Psoas muscle (tissue), 8 donors: ENCODE results near the gene EXOC3L2. TPM values are rescaled to one million over a fixed set of nuclear protein-coding genes. Genes with fewer than 3 reads are reported as not detected.
A peak's percentile ranks its signal among the peaks of the same experiment; 100 is the strongest.

Source experiments
- ATAC-seq, 4 donors: fragments of 200-7000 bp; cut with Tn5 transposase; one replicate each; pipeline ENCODE4 v1.9.1; 2020; ENCODE audit warnings: moderate library complexity in 3 of 4, mild to moderate bottlenecking in 2 of 4
- DNase-seq, 2 donors: peaks; one replicate each; pipeline ENCODE4 v3.0.0-alpha.2; 2020
- H3K27ac ChIP-seq: fragments of 200-600 bp; one replicate; pipeline ENCODE4 v1.8.0; 2022
- H3K27me3 ChIP-seq, 3 donors: fragments of 200-600 bp in 1 of 3; one replicate each; pipeline versions ENCODE4 v1.6.1 to v1.8.0; 2013 to 2022; ENCODE audit warnings: low read length in 2 of 3, mild to moderate bottlenecking in 2 of 3, moderate library complexity in 1 of 3; ENCODE audit not compliant: insufficient read depth in 3 of 3
- H3K36me3 ChIP-seq, 2 donors: fragments of 200-600 bp in 1 of 2; one replicate each; pipeline versions ENCODE4 v1.6.1 to v1.8.0; 2013 to 2022; ENCODE audit warnings: low read depth in 1 of 2, mild to moderate bottlenecking in 1 of 2, moderate library complexity in 1 of 2; ENCODE audit not compliant: insufficient read depth in 1 of 2
- H3K4me1 ChIP-seq: fragments of 200-600 bp; one replicate; pipeline ENCODE4 v1.8.0; 2022
- H3K4me3 ChIP-seq: fragments of 200-600 bp; one replicate; pipeline ENCODE4 v1.8.0; 2022; ENCODE audit warnings: mild to moderate bottlenecking
- H3K9me3 ChIP-seq: fragments of 200-600 bp; one replicate; pipeline ENCODE4 v1.8.0; 2022
- WGBS, 3 donors: extraction: QIAGEN DNeasy Blood & Tissue Kit; methylation state at CpG; one replicate each; pipeline versions ENCODE4 v1.1.6 to v1.1.7; 2013; 5-methylcytosine and 5-hydroxymethylcytosine counted together
- intact Hi-C, 2 donors: fragments of 100-400 bp; cut with DNase I; formaldehyde crosslinking; loops; one replicate each; pipeline versions ENCODE4 v1.11.0 to v1.14.2; 2022
- polyA plus RNA-seq, 3 donors: library from polyadenylated mRNA; stranded (reverse); fragments of 200-250 nt; gene quantifications; one replicate each; pipeline ENCODE4 v1.2.3, GENCODE V29; 2013
- total RNA-seq, 4 donors: library from RNA; stranded (reverse); fragmentation: NEBNext Ultra II Directional in 2 of 4; extraction: Animal tissue kit (Norgen Biotek cat#: 25700) in 2 of 4; gene quantifications; one replicate each; pipeline versions ENCODE4 v1.2.1 to v1.2.4, GENCODE V29; 2021 to 2023
- TF ChIP-seq, protein P1 (sequence below): fragments of 200-600 bp; IDR thresholded peaks from one replicate; pipeline ENCODE4 v1.8.0; 2022; ENCODE audit warnings: antibody characterized with exemption
- donor health status: healthy with polysubstance abuse.
- donor health status: DM: no; HTN: no; CAD: no; lungs with moderate emphysema.
- donor health status: Bipolar disorder and iron deficiency.
- donor health status: healthy.
- donor health status: DM: yes; HTN: yes; CAD: no.
- donor health status: DM: no; HTN: no; CAD: no.
- donor health status: DM: no; HTN: no; CAD: no.
- donor health status: DM: yes; HTN: yes; CAD: no.

The EXOC3L2 gene
- total and polyA plus RNA-seq, 7 donors, result 0.17 to 1.3 (median 0.62) TPM

DNA sequence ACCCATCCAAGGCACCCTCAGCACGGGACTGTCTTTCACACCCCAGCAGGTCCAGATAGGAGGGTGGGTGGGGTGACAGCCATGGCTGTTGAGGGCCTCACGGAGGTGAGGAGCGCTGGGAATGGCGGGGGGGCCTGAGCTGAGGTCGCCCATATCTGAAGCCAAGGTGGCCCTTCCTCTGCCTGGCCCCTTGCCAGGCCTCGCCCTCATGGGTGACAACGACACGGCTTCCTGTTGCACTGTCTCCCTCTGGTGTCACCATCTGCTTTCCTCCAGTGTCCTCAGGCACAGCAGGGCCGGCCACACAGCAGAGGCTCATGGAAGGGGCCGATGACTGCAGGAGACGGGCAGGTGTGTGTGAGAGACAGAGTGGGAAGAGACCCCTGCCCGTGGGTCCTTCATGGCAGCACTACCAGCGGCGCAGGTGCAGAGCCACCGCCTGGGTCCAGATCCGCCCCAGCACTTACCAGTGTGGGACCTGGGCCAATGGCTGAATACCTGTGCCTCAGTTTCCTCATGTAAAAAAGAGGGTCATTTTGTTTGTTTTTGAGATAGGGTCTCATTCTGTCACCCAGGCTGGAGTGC lies 76.3 kb downstream of the EXOC3L2 start:
- DNase-seq, result no peak
- no peaks in the 10 kb centered on the region for H3K4me1 ChIP-seq
- no peak for ATAC-seq
- TF ChIP-seq, protein P1, sequence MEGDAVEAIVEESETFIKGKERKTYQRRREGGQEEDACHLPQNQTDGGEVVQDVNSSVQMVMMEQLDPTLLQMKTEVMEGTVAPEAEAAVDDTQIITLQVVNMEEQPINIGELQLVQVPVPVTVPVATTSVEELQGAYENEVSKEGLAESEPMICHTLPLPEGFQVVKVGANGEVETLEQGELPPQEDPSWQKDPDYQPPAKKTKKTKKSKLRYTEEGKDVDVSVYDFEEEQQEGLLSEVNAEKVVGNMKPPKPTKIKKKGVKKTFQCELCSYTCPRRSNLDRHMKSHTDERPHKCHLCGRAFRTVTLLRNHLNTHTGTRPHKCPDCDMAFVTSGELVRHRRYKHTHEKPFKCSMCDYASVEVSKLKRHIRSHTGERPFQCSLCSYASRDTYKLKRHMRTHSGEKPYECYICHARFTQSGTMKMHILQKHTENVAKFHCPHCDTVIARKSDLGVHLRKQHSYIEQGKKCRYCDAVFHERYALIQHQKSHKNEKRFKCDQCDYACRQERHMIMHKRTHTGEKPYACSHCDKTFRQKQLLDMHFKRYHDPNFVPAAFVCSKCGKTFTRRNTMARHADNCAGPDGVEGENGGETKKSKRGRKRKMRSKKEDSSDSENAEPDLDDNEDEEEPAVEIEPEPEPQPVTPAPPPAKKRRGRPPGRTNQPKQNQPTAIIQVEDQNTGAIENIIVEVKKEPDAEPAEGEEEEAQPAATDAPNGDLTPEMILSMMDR, result no peak
- no peak overlapping the region for H3K27ac ChIP-seq
- no peaks in the 10 kb centered on the region for H3K27me3 ChIP-seq
- H3K9me3 ChIP-seq, result no peaks in the 10 kb centered on the region
- H3K36me3 ChIP-seq, result no peaks in the 10 kb centered on the region
- H3K4me3 ChIP-seq, result no peak overlapping the region
- intact Hi-C loops, result no loop called here
- WGBS, 3 donors, result 84 to 92% (median 85%) methylated on average over 15 to 16 of the region's 16 CpGs

DNA sequence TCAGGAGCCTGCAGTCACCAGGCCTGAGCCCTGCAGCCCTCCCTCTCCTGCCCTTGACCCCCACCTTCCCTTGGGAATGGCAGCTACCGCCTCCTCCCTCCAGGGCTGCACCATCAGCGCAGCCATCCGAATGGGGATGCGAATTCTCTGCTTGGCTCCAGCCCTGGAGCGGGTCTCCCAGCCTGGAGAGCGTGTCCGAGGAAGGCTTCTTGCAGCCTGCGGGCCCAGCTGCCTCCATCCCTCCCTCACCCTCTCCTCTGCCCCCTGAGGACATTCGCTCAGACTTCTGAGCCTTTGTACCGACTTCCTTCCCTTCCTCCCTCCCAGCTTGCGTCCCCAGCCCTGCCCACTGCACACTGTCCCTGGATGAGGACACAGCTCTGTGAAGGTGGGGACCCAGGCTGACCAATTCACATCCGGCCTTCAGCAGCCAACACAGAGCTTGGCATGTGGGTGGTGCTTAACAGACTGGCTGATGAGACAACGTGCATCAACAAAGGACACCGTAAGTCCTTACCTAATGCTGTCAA lies 78.4 kb downstream of the EXOC3L2 start:
- Histone ChIP-seq H3K27ac (no peak overlapping the region), H3K4me1 (no peaks in the 10 kb centered on the region), H3K4me3 (no peak overlapping the region), H3K27me3 (peaks cover 0 to 8% (median 0%) of the 10 kb centered on the region in 3 donors), H3K9me3 (no peaks in the 10 kb centered on the region), H3K36me3 (no peaks in the 10 kb centered on the region)
- DNase-seq (no peak), ATAC-seq (no peak)
- TF ChIP-seq, protein P1, result no peak
- intact Hi-C loops, result no loop called here
- WGBS, 3 donors, result 48 to 55% (median 52%) methylated on average over 14 of the region's 14 CpGs

DNA sequence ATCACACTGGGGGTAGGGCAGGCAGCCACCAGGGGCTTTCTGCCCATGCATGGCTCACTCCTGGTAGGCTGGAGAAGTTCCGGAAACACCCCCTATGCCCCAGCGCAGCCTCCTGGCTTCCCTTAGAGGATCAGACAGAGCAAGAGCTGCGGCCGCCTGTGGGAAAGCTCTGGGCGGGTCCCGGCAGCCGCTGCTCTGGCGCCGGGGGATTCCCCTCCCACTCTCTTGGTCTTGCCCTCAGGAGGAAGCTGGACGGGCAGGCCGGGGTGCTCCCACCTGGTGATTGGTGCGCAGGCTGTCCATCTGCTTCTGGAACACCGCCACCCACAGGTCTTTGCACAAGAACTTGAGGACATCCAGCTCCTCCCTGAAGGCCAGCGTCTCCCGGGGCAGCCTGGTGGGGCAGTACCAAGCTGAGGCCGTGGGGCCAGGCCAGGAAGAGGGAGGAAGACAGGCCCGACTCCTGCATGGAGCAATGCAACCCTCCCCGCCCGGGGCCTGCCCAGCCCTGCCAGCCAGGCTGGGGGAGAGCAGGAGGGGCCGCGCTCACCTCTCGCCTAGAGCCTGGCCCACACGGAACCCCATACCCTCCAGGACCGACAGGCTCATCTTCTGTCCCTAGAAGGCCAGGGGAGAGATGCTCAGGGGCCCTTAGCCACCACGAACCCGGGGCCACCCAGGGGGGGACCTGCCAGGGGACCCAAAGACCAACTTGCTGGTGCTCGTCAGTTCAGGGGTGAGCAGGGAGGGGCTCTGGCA lies 80.5 kb downstream of the EXOC3L2 start:
- ATAC-seq, result peak; percentile 21 to 54 (median 30)
- intact Hi-C loops, result loop anchor here in 1 of 2 donors (5.0 kb wide), 1 partner anchor 83 kb away; the partner anchor contains the start of gene EXOC3L2
- 36 to 42% (median 37%) methylated on average over 21 to 27 of the region's 27 CpGs for WGBS, 3 donors
- peaks cover 0 to 25% (median 0%) of the 10 kb centered on the region in 3 donors for H3K27me3 ChIP-seq
- no peaks in the 10 kb centered on the region for H3K36me3 ChIP-seq
- no peak overlapping the region for H3K27ac ChIP-seq
- H3K4me1 ChIP-seq, result no peaks in the 10 kb centered on the region
- H3K4me3 ChIP-seq, result no peak overlapping the region
- peak in 1 of 2 donors; percentile 40 for DNase-seq
- H3K9me3 ChIP-seq, result no peaks in the 10 kb centered on the region
- TF ChIP-seq, protein P1, result no peak

DNA sequence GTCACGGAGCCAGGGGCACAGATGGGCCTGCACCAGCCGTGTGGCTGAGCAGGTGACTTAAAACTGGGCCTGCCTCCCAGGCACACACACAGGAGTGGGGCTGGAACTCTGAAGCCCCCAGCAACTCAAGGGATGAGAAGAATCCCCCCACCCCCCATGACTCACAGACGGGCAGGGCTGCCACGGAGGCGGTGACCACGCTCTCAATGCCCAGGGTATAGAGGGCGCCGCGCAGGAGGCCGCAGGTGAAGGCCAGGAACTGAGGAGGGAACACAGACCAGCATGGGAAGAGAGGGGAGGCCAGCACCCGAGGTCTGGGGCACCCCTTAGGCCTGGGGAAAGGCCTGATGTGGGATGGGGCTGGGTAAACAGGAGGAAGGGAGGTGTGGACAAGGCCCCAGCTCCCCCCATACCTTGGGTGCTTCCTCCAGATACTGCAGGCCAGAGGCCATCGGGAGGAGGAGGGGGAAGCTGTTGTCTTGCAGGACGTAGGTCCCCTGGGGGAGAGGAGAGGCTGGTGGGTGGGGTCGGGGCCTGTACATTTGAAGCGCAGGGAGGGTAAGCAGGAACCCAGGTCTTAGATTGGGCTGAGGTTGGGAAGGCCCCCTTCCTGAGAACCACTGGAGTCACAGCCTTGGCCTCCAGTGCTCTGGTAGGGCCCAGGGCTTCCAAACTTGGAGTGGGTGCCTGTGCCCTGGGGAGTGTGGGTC lies 81.3 kb downstream of the EXOC3L2 start:
- Histone ChIP-seq H3K4me1 (no peaks in the 10 kb centered on the region), H3K36me3 (no peaks in the 10 kb centered on the region), H3K9me3 (no peaks in the 10 kb centered on the region), H3K4me3 (no peak overlapping the region), H3K27me3 (peaks cover 0 to 27% (median 0%) of the 10 kb centered on the region in 3 donors), H3K27ac (no peak overlapping the region)
- WGBS, 3 donors, result 76 to 81% (median 79%) methylated on average over 15 of the region's 15 CpGs
- intact Hi-C loops, result loop anchor here in 1 of 2 donors (5.0 kb wide), 1 partner anchor 83 kb away; the partner anchor contains the start of gene EXOC3L2
- TF ChIP-seq, protein P1, result no peak
- DNase-seq, result no peak
- no peak for ATAC-seq
